GM19397 (cell line): ENCODE measurements around the gene ETV2.
"Not testable (repeated sequence)": the region's sequence is repeated elsewhere in the genome, so short reads cannot be mapped to it uniquely, and the experiment has no call there.

Source experiments
- ATAC-seq: cut with Tn5 transposase; IDR thresholded peaks from one replicate; pipeline ENCODE4 v1.9.1; 2021; ENCODE audit warnings: mild to moderate bottlenecking, moderate library complexity; ENCODE audit not compliant: unreplicated experiment

ETV2 gene

DNA sequence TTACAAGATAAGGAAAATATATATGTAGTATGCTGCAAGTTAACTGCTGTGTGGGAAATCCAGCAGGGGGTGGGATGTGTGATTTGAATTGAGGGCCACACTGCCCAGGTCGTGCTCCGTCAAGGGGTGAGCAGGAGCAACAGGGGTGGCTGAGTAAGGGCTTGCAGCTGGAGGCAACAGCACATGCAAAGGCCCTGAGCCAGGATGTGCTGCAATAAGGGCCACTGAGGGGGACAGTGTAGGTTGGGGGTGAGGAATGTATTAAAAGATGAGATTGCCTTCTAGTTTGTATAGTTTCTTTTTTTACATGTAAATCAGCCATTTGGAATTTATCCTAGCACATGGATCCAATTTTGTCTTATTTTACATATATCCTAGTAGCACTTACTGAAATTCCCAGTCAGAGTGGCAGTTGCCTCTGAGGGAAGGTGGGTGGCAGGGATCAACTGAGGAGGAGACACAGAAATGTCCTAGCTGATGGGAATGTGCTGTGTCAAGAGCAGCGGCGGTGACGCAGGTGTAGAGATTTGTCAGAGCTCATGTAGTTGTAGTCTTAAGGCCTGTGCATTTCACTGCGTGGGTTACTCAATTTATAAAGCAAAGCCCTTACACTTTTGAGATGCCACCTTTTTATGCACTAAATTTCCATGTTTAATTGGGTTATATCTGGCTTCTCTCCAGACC lies 18.1 kb upstream of the ETV2 start:
- no peak for ATAC-seq

- no peak for ATAC-seq
Observed at GRCh38 chr19:35628264-35628564, 13.3 kb upstream of the ETV2 start.

DNA sequence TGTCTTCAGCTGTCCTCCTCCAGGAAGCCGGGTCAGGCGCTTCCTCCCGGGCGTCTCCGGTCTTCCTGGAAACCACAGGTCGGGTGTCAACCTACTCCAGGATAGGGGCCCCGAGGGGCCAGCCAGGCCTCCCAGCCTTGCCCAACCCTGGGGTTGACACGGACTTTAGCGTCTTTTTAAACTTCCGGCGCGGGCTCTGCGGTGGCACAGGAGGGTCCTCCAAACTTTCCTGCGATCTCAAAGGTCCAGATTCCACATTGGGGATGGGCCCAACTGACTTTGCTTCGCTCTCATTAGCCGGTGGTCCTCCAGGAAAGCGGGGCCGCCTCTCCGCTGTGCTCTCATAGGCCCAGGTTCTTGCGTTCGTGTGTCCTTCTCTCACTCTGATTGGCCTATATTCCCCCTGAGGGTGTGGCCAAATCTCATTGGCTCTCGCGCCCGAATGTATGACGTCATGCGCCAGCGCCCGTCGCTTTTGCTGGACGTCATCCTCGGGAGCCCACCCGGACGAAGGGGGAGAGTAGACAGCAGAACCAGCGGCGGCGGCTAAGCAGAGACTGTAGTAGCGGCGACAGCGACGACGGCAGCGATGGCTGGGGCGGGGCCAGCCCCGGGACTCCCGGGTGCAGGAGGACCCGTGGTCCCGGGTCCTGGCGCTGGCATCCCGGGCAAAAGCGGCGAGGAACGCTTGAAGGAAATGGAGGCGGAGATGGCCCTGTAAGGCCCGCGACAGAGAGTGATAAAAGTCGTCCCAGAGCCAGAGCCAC lies 12.8 kb upstream of the ETV2 start, which contains the start of gene RBM42:
Gene RBM42, plus strand, starts transcription at position 472 of the 767 bp plus-strand sequence. Its CDS starts 118 bp downstream, at position 590.
- ATAC-seq: peak; percentile 96

GRCh38 chr19:35629332-35629633 lies 12.3 kb upstream of the ETV2 start:
- peak; percentile 2 for ATAC-seq

GRCh38 chr19:35633727-35634440 lies 7.7 kb upstream of the ETV2 start:
- no peak for ATAC-seq

DNA sequence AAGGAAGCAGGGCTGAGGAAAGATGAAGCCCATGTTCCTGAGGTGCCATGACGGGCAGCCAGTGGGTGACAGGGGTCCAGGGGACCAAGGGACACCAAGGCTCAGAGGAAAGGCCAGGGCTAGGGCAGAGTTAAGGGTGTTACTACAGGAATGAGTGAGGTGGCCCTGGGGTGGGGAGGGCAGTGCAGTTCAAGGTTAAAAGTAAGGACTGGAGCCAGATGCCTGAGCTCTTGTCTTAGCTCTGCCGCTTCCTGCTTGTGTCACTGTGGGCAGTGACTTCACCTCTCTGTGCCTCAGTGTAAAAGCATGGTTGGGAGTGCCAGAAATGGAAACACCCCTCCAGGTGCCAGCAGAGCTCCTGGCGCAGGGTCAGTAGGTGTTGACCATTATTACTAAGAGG lies 4.9 kb upstream of the ETV2 start:
- no peak for ATAC-seq

DNA sequence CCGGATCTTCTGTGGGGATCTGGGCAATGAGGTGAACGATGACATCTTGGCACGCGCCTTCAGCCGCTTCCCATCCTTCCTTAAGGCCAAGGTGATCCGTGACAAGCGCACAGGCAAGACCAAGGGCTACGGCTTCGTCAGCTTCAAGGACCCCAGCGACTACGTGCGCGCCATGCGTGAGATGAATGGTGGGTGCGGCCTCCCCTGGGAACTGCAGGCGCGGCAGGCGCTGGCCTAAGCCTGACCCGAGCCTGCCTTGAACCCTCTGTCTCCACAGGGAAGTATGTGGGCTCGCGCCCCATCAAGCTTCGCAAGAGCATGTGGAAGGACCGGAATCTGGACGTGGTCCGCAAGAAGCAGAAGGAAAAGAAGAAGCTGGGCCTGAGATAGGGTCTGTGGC lies 4.4 kb upstream of the ETV2 start:
- ATAC-seq: no peak

- no peak for ATAC-seq
Observed at GRCh38 chr19:35639321-35639639, 2.3 kb upstream of the ETV2 start.

DNA sequence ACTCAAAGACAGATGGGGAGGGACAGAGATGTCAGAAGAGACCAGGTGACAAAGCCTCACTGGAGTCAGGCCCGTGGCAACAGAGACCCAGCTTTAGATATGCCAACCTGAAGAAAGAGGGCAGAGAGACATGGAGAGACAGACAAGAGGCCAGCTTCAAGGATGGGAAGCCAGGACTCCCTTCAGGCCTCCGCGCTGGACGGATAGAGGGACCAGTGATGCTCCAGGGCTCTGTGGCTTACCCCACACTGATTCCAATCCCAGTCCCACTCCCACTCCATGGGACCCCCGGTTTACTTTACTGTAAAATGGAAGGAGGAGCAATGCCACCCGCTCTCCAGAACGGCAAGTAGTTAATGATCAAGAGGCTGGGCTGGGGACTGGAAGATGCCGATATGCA lies 1.7 kb upstream of the ETV2 start:
- no peak for ATAC-seq

GRCh38 chr19:35642312-35642711 lies 767 bp downstream of the ETV2 start:
- no peak for ATAC-seq

DNA sequence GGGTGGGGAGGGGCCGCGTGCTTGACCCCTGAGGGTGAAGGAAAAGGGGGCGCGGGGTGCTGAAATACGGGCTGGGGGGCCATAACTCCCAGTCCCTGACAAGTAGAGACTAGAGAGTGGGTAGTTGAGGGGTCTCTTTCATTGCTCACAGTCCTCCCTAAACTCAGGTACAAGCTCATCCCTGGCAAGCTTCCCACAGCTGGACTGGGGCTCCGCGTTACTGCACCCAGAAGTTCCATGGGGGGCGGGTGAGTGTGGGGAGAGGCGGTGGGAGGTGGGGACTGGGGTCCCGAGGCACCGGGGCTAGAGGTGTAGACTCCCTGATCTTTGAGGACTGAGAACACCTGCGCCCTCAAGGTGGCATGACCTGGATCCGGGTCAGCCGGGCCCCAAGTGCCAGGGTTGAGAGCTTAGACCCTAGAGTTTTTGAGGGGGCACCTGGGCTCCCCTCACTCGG lies 1.3 kb downstream of the ETV2 start:
- no peak for ATAC-seq

GRCh38 chr19:35643255-35644205 lies 2.0 kb downstream of the ETV2 start:
- peak; percentile 49 for ATAC-seq

GRCh38 chr19:35644206-35644986 lies 2.9 kb downstream of the ETV2 start:
- peak; percentile 57 for ATAC-seq

- ATAC-seq: no peak
Observed at GRCh38 chr19:35644987-35645679, 3.6 kb downstream of the ETV2 start.

- no peak for ATAC-seq
Observed at GRCh38 chr19:35645680-35646511, 4.4 kb downstream of the ETV2 start.

- ATAC-seq: peak; percentile 58
Observed at GRCh38 chr19:35648017-35648961, 6.7 kb downstream of the ETV2 start, which contains the start of gene COX6B1. COX6B1 (plus strand) TSS chr19:35648323; CDS start chr19:35651244, 2,921 bp downstream.

GRCh38 chr19:35650581-35650980 lies 9.0 kb downstream of the ETV2 start:
- ATAC-seq: no peak

DNA sequence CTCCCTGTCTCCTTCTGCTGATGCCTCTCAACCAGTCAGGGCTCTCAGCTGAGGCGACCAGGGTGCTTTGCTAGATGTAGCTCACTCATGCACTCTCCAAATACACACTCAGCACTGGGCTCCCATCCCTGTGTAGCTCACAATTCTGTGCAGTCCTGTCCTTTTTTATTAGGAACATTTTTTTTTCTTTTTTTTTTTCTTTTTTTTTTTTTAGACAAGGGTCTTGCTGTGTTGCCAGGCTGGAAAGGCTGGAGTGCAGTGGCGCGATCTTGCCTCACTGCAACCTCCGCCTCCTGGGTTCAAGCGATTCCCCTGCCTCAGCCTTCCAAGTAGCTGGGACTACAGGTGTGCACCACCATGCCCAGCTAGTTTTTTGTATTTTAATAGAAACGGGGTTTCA lies 13.3 kb downstream of the ETV2 start:
- ATAC-seq: not testable (repeated sequence)
